ENCODE data around the gene MAP4K2.

The MAP4K2 gene

GRCh38 chr11:64747961-64748665, 54.9 kb downstream of the MAP4K2 start:
- peak; percentile 7; the same call in 2 of the 3 replicates for ATAC-seq
- TF ChIP-seq ZNF565 (CRISPR knock-in tag; conservative IDR thresholded peaks at IDR 0.05; ENCODE audit: low read depth) (no peak), ZFP30 (CRISPR knock-in tag; IDR thresholded peaks at IDR 0.05) (no peak), ZC3H10 (CRISPR knock-in tag; IDR thresholded peaks at IDR 0.05) (no peak), TSHZ2 (CRISPR knock-in tag; IDR thresholded peaks at IDR 0.05) (no peak), CREB5 (CRISPR knock-in tag; IDR thresholded peaks at IDR 0.05; ENCODE audit: low read depth) (no peak), POU6F1 (CRISPR knock-in tag; IDR thresholded peaks at IDR 0.05; ENCODE audit: borderline replicate concordance, low read depth) (no peak), ZNF70 (CRISPR knock-in tag; IDR thresholded peaks at IDR 0.05) (no peak), RARB (CRISPR knock-in tag; IDR thresholded peaks at IDR 0.05) (no peak), ARNTL (CRISPR knock-in tag; IDR thresholded peaks at IDR 0.05; ENCODE audit: borderline replicate concordance, low read depth) (no peak), OSR1 (CRISPR knock-in tag; IDR thresholded peaks at IDR 0.05) (no peak), ZFP3 (CRISPR knock-in tag; IDR thresholded peaks at IDR 0.05) (no peak), PATZ1 (CRISPR knock-in tag; IDR thresholded peaks at IDR 0.05; ENCODE audit: borderline replicate concordance) (no peak), BACH2 (CRISPR knock-in tag; IDR thresholded peaks at IDR 0.05; ENCODE audit: borderline replicate concordance) (no peak), ZNF8 (CRISPR knock-in tag; IDR thresholded peaks at IDR 0.05) (no peak), TOX (CRISPR knock-in tag; IDR thresholded peaks at IDR 0.05; ENCODE audit: borderline replicate concordance) (no peak), CSDC2 (CRISPR knock-in tag; IDR thresholded peaks at IDR 0.05) (no peak), CSRNP3 (CRISPR knock-in tag; IDR thresholded peaks at IDR 0.05) (no peak), PPARA (CRISPR knock-in tag; IDR thresholded peaks at IDR 0.05; ENCODE audit: borderline replicate concordance) (no peak)

GRCh38 chr11:64746486-64746885, 56.5 kb downstream of the MAP4K2 start:
- no peak for TF ChIP-seq CSRNP3 (CRISPR knock-in tag; IDR thresholded peaks at IDR 0.05)
- TF ChIP-seq CSDC2 (CRISPR knock-in tag; IDR thresholded peaks at IDR 0.05): no peak
- TF ChIP-seq TOX (CRISPR knock-in tag; IDR thresholded peaks at IDR 0.05; ENCODE audit: borderline replicate concordance): no peak
- TF ChIP-seq OSR1 (CRISPR knock-in tag; IDR thresholded peaks at IDR 0.05): no peak
- no peak for TF ChIP-seq GLIS3 (CRISPR knock-in tag; IDR thresholded peaks at IDR 0.05)
- no peak for TF ChIP-seq ZC3H10 (CRISPR knock-in tag; IDR thresholded peaks at IDR 0.05)
- no peak for TF ChIP-seq ARNTL (CRISPR knock-in tag; IDR thresholded peaks at IDR 0.05; ENCODE audit: borderline replicate concordance, low read depth)
- no peak for TF ChIP-seq PPARA (CRISPR knock-in tag; IDR thresholded peaks at IDR 0.05; ENCODE audit: borderline replicate concordance)
- TF ChIP-seq ESRRG (CRISPR knock-in tag; IDR thresholded peaks at IDR 0.05): no peak
- no peak for TF ChIP-seq RARB (CRISPR knock-in tag; IDR thresholded peaks at IDR 0.05)

More at GRCh38 chr11:64746486-64746885, 56.5 kb downstream of the MAP4K2 start:
- no peak for ATAC-seq
